Stimulated activated CD8-positive, alpha-beta memory T cell treated with anti-CD3 and anti-CD28 coated beads, Interleukin-4, amount 100 ng/mL, for 1 hour (primary cell): ENCODE measurements around the gene ADGRB3.

ENCODE experiments used
- DNase-seq, 2 donors: peaks; one replicate each; pipeline ENCODE4 v3.0.0-alpha.2; 2020; ENCODE audit warnings: low read depth in 2 of 2, low spot score in 1 of 2

The ADGRB3 gene

DNA sequence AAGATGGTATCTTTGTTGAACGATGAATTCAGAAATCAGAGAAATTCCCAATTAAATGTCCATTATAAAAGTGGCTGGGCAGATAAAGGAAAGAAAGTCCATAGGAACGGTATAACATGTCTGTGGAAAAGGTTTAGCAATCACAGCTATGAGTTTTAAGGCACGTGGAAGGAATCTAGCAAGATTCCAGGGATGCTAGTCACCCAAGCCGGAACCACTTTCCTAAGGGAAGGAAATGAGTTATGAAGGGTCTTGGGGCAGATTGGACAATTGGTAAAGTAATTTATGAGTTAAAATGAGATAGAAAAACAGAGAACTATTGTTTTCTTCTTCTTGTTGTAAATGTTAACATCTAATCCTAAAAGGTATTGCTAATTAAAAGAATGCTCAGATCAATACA is 384.8 kb downstream of the ADGRB3 start:
- DNase-seq: no peak

DNA sequence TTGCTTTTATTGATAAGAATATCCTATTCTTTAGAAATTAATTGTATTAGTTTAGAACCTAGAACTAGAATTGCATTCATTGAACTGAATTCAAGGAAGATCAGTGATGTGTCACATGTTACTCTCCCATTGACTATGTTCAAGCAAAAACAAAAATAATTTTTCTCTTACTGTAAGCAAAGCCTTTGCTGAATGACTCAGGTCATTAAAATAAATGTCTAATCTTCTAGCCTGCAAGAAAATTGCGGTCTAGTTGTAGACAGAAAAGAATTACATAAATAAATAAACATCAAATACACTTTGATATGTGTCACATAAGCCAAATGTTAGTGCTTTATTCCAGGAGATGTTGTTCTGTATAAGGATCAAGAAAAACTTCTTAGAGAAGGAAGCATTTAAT is 387.9 kb downstream of the ADGRB3 start:
- no peak for DNase-seq

GRCh38 chr6:69026243-69026642 is 391.2 kb downstream of the ADGRB3 start:
- no peak for DNase-seq

DNA sequence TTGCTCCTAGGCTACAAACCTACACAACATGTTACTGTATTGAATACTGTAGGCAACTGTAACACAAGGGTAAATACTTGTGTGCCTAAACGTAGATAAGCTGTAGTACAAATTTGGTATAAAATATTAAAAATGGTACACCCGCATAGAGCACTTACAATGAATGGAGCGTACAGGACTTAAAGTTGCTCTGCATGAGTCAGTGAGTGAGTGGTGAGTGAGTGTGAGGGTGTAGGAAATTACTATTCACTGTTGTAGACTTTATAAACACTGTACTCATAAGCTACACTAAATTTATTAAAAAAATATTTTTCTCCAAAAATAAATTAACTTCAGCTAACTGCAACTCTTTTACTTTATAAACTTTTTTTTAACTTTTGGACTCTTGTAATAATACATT is 391.6 kb downstream of the ADGRB3 start:
- DNase-seq: no peak

DNA sequence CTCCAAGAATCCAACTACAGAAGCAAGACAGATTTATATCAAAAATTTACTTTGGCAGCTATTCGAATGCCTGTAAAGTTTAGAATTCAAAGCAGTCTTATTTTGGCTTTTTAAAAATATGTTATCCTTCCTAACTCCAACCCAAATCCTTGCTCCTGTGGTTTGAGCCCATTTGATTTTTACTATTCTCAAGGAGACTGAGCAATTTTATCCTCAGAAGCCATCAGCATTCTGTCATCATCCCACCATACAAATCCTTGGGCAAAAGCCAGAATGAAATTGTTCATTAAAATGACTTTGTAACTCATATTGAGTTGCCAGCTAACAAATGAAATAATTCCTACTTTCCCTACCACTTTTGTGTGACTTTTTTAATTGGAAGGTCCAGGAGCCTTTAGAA is 392.8 kb downstream of the ADGRB3 start:
- DNase-seq: no peak

- no peak for DNase-seq
These were observed 403.8 kb downstream of the ADGRB3 start for GRCh38 chr6:69038841-69039240.

DNA sequence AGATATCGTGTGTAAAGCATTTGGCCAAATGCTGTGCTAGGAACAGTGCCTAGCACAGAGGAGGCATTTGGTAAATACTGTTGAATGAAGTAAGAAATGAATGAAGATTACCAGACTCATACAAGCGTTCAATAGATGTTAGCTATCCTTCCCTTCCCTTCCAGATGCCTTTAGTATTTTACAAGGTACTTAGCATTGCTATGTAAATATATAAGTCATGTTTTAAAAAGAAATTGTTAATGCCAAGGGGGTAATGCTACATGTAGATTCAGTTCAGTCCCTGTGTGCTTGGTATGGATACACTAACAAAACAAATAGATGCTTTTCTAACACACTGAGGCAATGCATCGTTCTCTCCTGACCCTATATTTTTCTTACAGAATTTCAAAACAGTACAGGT is 407.2 kb downstream of the ADGRB3 start:
- DNase-seq: no peak

- no peak for DNase-seq
These were observed 409.5 kb downstream of the ADGRB3 start for GRCh38 chr6:69044534-69044933.

DNA sequence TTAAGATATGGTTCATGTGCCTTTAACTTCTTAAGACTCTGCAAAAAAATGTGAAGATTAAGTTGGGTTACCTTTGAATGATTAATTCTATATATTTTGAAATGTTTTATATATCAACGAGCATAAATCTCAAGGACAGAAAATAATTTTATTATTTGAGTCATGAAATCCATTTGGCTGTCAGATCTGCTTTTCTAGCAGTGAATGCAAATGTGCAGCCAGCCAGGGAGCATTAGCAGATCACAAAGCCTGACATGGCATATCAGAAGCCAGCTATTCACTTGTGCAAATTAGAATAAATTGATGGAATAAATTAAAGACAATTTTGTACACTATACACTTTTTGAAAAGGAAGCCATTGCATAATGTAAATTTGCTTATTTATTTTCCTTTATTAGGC is 424.3 kb downstream of the ADGRB3 start:
- no peak for DNase-seq

- no peak for DNase-seq
These were observed 426.0 kb downstream of the ADGRB3 start for GRCh38 chr6:69061066-69061465.

GRCh38 chr6:69063401-69063800 is 428.3 kb downstream of the ADGRB3 start:
- no peak for DNase-seq

GRCh38 chr6:69064226-69064625 is 429.1 kb downstream of the ADGRB3 start:
- no peak for DNase-seq

GRCh38 chr6:69069881-69070280 is 434.8 kb downstream of the ADGRB3 start:
- no peak for DNase-seq

DNA sequence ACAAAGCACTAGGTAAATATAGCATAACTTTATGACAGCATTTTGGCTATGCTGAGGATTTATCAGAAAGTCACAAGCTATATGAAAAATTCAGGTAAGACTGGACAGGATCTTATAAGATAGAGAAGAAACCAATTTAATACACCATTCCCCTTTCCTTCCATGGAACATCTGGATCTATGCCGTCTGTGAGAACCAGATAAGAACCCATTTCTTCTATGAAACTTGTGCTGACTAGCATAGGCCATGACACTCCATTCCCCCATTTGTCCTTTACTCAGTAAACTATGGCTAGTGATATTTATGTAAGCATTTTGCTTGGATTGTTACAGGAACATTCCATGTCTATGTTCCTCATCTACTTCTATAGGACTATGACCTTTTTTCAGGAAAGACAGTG is 437.7 kb downstream of the ADGRB3 start:
- no peak for DNase-seq

DNA sequence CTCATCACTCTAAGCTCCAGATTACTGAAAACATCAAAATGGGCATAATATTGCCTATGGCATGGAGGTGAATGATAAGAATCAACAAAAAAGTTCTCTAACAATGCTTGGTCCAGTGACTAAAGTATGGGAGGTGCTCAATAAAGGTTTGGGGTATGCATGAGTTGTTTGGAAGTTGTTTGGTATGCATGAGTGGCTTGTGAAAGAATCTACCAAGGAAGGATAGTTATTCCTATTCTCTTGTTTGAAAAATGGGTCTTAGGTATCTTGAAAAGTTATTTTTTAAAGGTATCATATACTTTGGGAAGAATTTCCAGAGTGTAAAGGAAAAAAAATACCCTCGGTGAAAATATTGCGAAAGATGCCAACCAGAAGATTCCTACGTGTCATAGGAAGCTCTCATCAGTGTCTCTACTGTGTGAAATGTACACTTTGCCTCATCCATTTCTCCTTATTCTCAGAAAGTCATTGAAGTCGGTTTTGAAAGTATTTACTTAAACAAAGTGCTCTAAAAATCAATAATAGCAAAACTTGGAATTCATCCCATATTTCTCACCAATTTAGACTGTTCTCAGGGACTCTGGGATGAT is 449.8 kb downstream of the ADGRB3 start:
- no peak for DNase-seq

- DNase-seq: no peak
These were observed 451.6 kb downstream of the ADGRB3 start for GRCh38 chr6:69086689-69087088.

DNA sequence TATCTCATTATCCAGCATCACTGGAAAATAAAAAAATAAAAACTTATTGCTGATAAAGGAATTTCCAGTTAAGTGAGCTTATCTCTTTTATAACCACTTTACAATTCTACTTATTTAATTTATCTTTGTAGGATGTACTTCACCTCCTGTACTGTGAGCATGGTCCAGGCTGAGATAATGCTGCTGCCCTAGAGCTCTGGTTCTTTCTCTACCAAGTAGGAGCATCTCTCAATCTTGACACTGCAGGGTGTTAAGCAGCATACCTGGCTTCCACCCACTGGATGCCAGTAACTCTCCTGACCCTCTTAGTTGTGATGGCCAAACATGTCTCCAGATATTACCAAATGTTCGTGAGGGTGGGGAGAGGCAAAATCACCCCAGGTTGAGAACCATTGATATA is 454.5 kb downstream of the ADGRB3 start:
- DNase-seq: no peak

- DNase-seq: no peak
These were observed 455.1 kb downstream of the ADGRB3 start for GRCh38 chr6:69090132-69090531.

DNA sequence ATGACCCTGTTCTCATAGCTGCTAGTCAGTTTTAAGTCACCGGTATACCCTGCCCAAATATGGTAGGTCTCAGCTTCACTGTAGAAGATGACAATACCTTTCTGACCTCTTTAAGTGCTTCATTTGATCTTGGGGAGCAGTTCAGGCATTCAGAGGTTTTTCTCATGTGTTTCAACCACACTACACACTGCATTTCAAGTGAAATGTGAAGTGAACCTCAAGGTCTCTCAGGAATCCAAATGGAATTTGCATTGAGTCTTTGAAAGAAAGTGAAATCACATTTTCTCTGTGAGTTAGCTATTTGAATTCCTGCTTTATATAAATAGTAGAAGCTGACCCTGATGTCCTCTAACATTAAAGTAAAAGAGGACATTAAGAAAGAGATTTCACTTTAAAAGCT is 461.6 kb downstream of the ADGRB3 start:
- DNase-seq: no peak

DNA sequence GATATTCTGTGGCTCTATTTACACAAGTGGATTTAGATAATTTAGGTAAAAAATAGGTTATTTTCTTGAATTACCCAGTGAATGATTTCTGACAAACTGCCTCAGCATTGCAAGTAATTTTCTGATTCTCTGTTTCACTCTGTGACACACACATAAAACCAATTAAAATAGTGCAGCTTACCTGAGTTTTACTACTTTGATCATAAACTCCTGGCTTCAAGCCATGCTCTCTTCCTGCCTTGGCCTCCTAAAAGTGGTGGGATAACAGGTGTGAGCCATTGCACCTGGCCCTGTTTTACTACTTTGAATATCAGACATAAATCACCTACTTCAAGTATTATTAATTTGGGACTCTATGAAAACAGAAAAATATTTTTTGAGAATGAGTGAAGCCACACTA is 462.9 kb downstream of the ADGRB3 start:
- no peak for DNase-seq

DNA sequence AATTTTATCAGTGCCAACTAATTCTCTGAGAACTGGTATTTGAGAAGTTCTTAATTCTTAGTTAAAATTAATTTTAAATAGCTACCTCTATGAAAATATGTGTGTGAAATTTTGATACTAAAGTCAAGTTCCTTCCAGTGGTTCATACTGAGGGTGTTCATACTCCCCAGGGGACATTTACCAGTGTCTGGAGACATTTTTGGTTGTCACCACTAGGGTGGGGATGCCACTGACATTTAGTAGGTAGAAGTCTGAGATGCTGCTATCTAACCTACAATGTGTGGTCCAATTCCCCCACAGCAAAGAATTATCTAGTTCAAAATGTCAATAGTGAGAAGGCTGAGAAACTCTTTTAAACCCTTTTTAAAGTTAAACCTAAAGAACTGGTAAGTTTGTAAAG is 463.8 kb downstream of the ADGRB3 start:
- DNase-seq: no peak

DNA sequence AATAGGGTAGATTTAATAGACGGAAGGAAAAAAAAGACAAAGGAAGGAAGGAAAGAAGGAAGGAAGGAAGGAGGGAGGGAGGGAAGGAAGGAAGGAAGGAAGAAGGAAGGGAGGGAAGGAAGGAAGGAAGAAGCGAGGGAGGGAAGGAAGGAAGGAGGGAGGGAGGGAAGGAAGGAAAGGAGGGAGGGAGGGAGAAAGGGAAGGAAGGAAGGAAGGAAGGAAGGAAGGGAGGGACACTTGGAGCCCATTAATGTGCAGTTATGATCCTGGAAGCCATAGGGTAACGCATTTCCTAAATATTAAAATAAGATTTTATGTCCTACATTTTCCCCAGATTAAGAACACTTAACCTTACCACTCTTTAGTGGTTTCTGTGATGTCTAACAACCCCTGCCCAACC is 465.7 kb downstream of the ADGRB3 start:
- DNase-seq: no peak

GRCh38 chr6:69102416-69102815 is 467.3 kb downstream of the ADGRB3 start:
- DNase-seq: no peak

GRCh38 chr6:69105288-69105687 is 470.2 kb downstream of the ADGRB3 start:
- DNase-seq: no peak
